Measurements from ENCODE around the gene NOTCH1. TPM values are rescaled to one million over a fixed set of nuclear protein-coding genes. Genes with fewer than 3 reads are reported as not detected.
"Not testable (repeated sequence)": the region's sequence is repeated elsewhere in the genome, so short reads cannot be mapped to it uniquely, and the experiment has no call there.

NOTCH1 gene
- total RNA-seq, 2 donors from 2014 or later, result 23.4 to 24.2 TPM

- Mint-ChIP-seq H3K4me1 (peaks cover 12% of the 10 kb centered on the region), H3K4me3 (no peak overlapping the region), H3K27ac (no peak overlapping the region), H3K36me3 (ENCODE audit: low read depth) (no peaks in the 10 kb centered on the region), H3K27me3 (ENCODE audit: insufficient read depth) (no peaks in the 10 kb centered on the region), H3K9me3 (no peaks in the 10 kb centered on the region)
- H3K9ac ChIP-seq (ENCODE audit: extremely low read depth, low read length, poor library complexity, severe bottlenecking), result no peak overlapping the region
- TF ChIP-seq, protein P1, sequence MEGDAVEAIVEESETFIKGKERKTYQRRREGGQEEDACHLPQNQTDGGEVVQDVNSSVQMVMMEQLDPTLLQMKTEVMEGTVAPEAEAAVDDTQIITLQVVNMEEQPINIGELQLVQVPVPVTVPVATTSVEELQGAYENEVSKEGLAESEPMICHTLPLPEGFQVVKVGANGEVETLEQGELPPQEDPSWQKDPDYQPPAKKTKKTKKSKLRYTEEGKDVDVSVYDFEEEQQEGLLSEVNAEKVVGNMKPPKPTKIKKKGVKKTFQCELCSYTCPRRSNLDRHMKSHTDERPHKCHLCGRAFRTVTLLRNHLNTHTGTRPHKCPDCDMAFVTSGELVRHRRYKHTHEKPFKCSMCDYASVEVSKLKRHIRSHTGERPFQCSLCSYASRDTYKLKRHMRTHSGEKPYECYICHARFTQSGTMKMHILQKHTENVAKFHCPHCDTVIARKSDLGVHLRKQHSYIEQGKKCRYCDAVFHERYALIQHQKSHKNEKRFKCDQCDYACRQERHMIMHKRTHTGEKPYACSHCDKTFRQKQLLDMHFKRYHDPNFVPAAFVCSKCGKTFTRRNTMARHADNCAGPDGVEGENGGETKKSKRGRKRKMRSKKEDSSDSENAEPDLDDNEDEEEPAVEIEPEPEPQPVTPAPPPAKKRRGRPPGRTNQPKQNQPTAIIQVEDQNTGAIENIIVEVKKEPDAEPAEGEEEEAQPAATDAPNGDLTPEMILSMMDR (conservative IDR thresholded peaks at IDR 0.05), result no peak
- no peaks in the 10 kb centered on the region for H3K27me3 ChIP-seq (ENCODE audit: control insufficient read depth, insufficient read depth, low read length, poor library complexity, severe bottlenecking)
- H3K27ac ChIP-seq (ENCODE audit: low read depth, low read length), result no peak overlapping the region
- no peak overlapping the region for H3K4me3 ChIP-seq (ENCODE audit: low read length)
- WGBS, 2 experiments (ENCODE audit: insufficient coverage in 1 of 2, insufficient read length in 1 of 2), result 81 to 82% methylated on average over 15 to 23 of the region's 23 CpGs
- H3K4me1 ChIP-seq (ENCODE audit: control insufficient read depth, insufficient read depth, low read length), result peaks cover 7% of the 10 kb centered on the region
- H3K9me3 ChIP-seq (ENCODE audit: control insufficient read depth, low read length), result peaks cover 12% of the 10 kb centered on the region
- no peak for DNase-seq
- H3K36me3 ChIP-seq (ENCODE audit: control insufficient read depth, insufficient read depth, low read length), result no peaks in the 10 kb centered on the region
Measured at GRCh38 chr9:136584401-136584932, 38.6 kb upstream of the NOTCH1 start.

DNA sequence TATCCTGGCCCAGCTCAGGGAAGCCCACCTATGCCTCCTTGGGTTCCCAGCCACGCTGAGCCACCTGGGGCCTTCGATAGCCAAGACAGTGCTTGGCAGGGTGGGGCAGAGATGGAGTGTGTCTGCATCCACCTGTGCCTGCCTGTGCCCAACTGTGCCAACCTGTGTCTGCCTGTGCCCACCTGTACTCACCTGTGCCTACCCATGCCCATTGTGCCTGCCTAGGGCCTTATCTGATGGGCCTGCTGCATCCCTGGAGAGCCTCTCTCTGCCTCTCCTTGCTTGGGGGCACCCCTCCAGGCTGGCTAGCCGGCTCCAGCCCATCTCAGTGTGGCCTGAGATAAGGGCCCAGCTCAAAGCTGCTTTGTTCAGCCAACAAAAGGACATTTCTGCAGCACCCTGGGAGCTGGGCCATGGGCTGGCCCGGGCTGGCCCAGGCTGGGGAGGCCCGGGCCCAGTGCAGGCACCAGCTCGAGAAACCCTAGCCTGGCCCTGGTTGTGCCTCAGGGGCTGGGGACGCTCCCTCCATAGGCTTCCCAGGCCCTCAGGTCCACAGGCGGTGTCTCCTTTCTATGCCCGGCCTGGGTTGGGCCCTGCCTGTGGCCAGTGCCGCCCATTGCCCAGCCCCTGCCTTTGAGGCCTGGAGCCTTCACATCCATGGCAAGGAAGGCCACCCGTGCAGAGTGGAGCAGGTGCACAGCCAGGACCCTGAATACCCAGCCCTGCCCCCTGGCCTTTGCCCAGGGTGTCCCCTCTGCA, 37.3 kb upstream of the NOTCH1 start:
- Histone ChIP-seq H3K36me3 (ENCODE audit: control insufficient read depth, insufficient read depth, low read length) (no peaks in the 10 kb centered on the region), H3K27ac (ENCODE audit: low read depth, low read length) (no peak overlapping the region), H3K9ac (ENCODE audit: extremely low read depth, low read length, poor library complexity, severe bottlenecking) (no peak overlapping the region), H3K9me3 (ENCODE audit: control insufficient read depth, low read length) (peaks cover 12% of the 10 kb centered on the region), H3K27me3 (ENCODE audit: control insufficient read depth, insufficient read depth, low read length, poor library complexity, severe bottlenecking) (no peaks in the 10 kb centered on the region), H3K4me1 (ENCODE audit: control insufficient read depth, insufficient read depth, low read length) (no peaks in the 10 kb centered on the region), H3K4me3 (ENCODE audit: low read length) (no peak overlapping the region)
- H3K9me3 Mint-ChIP-seq, result no peaks in the 10 kb centered on the region
- no peak overlapping the region for H3K4me3 Mint-ChIP-seq
- 88 to 90% methylated on average over 9 to 11 of the region's 11 CpGs for WGBS, 2 experiments (ENCODE audit: insufficient coverage in 1 of 2, insufficient read length in 1 of 2)
- no peak overlapping the region for H3K27ac Mint-ChIP-seq
- H3K36me3 Mint-ChIP-seq (ENCODE audit: low read depth), result no peaks in the 10 kb centered on the region
- no peaks in the 10 kb centered on the region for H3K27me3 Mint-ChIP-seq (ENCODE audit: insufficient read depth)
- TF ChIP-seq, protein P1 (conservative IDR thresholded peaks at IDR 0.05), result no peak
- no peak for DNase-seq
- peaks cover 3% of the 10 kb centered on the region for H3K4me1 Mint-ChIP-seq

DNA sequence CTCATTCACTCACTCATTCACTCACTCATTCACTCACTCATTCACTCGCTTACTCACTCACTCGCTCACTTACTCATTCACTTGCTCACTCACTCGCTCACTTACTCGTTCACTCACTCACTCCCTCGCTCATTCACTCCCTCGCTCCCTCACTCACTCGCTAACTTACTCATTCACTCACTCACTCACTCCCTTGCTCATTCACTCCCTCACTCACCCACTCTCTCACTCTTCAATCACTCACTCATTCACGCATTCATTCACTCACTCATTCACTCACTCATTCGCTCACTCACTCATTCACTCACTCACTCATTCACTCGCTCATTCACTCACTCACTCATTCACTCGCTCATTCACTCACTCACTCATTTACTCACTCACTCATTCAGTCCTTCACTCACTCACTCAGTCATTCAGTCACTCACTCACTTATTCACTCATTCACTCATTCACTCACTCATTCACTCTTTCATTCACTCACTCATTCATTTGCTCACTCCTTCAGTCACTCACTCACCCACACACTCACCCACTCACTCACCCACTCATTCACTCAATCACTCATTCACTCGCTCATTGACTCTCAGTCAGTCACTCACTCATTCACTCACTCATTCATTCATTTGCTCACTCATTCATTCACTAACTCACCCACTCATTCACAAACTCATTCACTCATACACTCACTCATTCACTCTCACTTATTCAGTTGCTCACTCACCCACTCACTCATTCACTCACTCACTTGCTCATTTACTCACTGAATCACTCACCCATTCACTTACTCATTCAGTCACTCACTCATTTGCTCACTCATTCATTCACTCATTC, 36.0 kb upstream of the NOTCH1 start:
- no peak for DNase-seq
- Histone ChIP-seq H3K4me3 (ENCODE audit: low read length) (no peak overlapping the region), H3K9ac (ENCODE audit: extremely low read depth, low read length, poor library complexity, severe bottlenecking) (no peak overlapping the region), H3K9me3 (ENCODE audit: control insufficient read depth, low read length) (peaks cover 12% of the 10 kb centered on the region), H3K27me3 (ENCODE audit: control insufficient read depth, insufficient read depth, low read length, poor library complexity, severe bottlenecking) (no peaks in the 10 kb centered on the region), H3K4me1 (ENCODE audit: control insufficient read depth, insufficient read depth, low read length) (no peaks in the 10 kb centered on the region), H3K27ac (ENCODE audit: low read depth, low read length) (no peak overlapping the region), H3K36me3 (ENCODE audit: control insufficient read depth, insufficient read depth, low read length) (no peaks in the 10 kb centered on the region)
- H3K27me3 Mint-ChIP-seq (ENCODE audit: insufficient read depth), result no peaks in the 10 kb centered on the region
- TF ChIP-seq, protein P1 (conservative IDR thresholded peaks at IDR 0.05), result no peak
- no peaks in the 10 kb centered on the region for H3K36me3 Mint-ChIP-seq (ENCODE audit: low read depth)
- no peak overlapping the region for H3K4me3 Mint-ChIP-seq
- H3K4me1 Mint-ChIP-seq, result peaks cover 2% of the 10 kb centered on the region
- 95 to 96% methylated on average over 12 of the region's 12 CpGs for WGBS, 2 experiments (ENCODE audit: insufficient coverage in 1 of 2, insufficient read length in 1 of 2)
- H3K27ac Mint-ChIP-seq, result no peak overlapping the region
- no peaks in the 10 kb centered on the region for H3K9me3 Mint-ChIP-seq

GRCh38 chr9:136579650-136580219, 33.9 kb upstream of the NOTCH1 start:
- not testable (repeated sequence) for H3K4me3 ChIP-seq (ENCODE audit: low read length); H3K9ac ChIP-seq (ENCODE audit: extremely low read depth, low read length, poor library complexity, severe bottlenecking); DNase-seq; H3K27ac Mint-ChIP-seq; H3K27me3 ChIP-seq (ENCODE audit: control insufficient read depth, insufficient read depth, low read length, poor library complexity, severe bottlenecking); H3K4me1 ChIP-seq (ENCODE audit: control insufficient read depth, insufficient read depth, low read length); H3K27ac ChIP-seq (ENCODE audit: low read depth, low read length); H3K4me3 Mint-ChIP-seq; H3K4me1 Mint-ChIP-seq; H3K36me3 ChIP-seq (ENCODE audit: control insufficient read depth, insufficient read depth, low read length); H3K36me3 Mint-ChIP-seq (ENCODE audit: low read depth); H3K27me3 Mint-ChIP-seq (ENCODE audit: insufficient read depth); H3K9me3 Mint-ChIP-seq
- WGBS, 2 experiments (ENCODE audit: insufficient coverage in 1 of 2, insufficient read length in 1 of 2), result 84 to 98% methylated on average over 3 to 5 of the region's 9 CpGs
- peaks cover 12% of the 10 kb centered on the region for H3K9me3 ChIP-seq (ENCODE audit: control insufficient read depth, low read length)

All from endodermal cell (in vitro differentiated cells).